ENCODE data around the gene DNM3.
A peak's percentile ranks its signal among the peaks of the same experiment; 100 is the strongest.

The DNM3 gene

GRCh38 chr1:172375211-172375631 is 533.9 kb downstream of the DNM3 start:
- in situ Hi-C loops (cut with MboI; ENCODE audit: low pct_unique_long_range_greater_than_20kb, low sequenced_read_pairs, unreplicated experiment), result loop anchor here (25.0 kb wide), 1 partner anchor 188 kb away; no protein-coding TSS in a partner anchor
- no peak for TF ChIP-seq CTCF (IDR thresholded peaks at IDR 0.05; ENCODE audit: extremely low read depth, insufficient read depth, missing control alignments)
- no peak for DNase-seq (ENCODE audit: low spot score)

DNA sequence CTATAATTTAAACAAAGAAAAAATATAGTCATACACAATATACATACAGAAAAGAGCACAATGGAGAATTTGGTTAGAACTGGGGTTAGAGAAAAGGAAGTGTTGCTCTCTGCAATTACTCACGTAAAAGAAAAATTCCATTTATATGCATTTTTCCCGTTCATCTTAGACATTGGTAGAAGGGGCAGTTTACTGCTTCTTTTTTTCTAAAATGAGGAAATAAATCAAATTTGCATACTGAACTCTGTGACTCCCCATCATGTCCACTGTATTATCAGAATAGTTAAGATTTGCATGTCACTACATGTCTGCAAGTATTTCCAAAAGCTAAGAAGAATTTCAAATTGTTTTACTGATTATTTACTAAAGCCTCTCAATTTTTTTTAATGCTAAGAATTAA is 535.1 kb downstream of the DNM3 start:
- DNase-seq (ENCODE audit: low spot score), result no peak
- in situ Hi-C loops (cut with MboI; ENCODE audit: low pct_unique_long_range_greater_than_20kb, low sequenced_read_pairs, unreplicated experiment), result loop anchor here (25.0 kb wide), 1 partner anchor 189 kb away; no protein-coding TSS in a partner anchor
- TF ChIP-seq CTCF (IDR thresholded peaks at IDR 0.05; ENCODE audit: extremely low read depth, insufficient read depth, missing control alignments), result no peak

- no peak for TF ChIP-seq CTCF (IDR thresholded peaks at IDR 0.05; ENCODE audit: extremely low read depth, insufficient read depth, missing control alignments)
- in situ Hi-C loops (cut with MboI; ENCODE audit: low pct_unique_long_range_greater_than_20kb, low sequenced_read_pairs, unreplicated experiment), result loop anchor here (25.0 kb wide), 1 partner anchor 190 kb away; no protein-coding TSS in a partner anchor
- DNase-seq (ENCODE audit: low spot score), result no peak
Observed at GRCh38 chr1:172377565-172377964, 536.3 kb downstream of the DNM3 start.

GRCh38 chr1:172378109-172378760 is 536.9 kb downstream of the DNM3 start:
- in situ Hi-C loops (cut with MboI; ENCODE audit: low pct_unique_long_range_greater_than_20kb, low sequenced_read_pairs, unreplicated experiment), result loop anchor here (25.0 kb wide), 1 partner anchor 191 kb away; no protein-coding TSS in a partner anchor
- no peak for DNase-seq (ENCODE audit: low spot score)
- no peak for TF ChIP-seq CTCF (IDR thresholded peaks at IDR 0.05; ENCODE audit: extremely low read depth, insufficient read depth, missing control alignments)

DNA sequence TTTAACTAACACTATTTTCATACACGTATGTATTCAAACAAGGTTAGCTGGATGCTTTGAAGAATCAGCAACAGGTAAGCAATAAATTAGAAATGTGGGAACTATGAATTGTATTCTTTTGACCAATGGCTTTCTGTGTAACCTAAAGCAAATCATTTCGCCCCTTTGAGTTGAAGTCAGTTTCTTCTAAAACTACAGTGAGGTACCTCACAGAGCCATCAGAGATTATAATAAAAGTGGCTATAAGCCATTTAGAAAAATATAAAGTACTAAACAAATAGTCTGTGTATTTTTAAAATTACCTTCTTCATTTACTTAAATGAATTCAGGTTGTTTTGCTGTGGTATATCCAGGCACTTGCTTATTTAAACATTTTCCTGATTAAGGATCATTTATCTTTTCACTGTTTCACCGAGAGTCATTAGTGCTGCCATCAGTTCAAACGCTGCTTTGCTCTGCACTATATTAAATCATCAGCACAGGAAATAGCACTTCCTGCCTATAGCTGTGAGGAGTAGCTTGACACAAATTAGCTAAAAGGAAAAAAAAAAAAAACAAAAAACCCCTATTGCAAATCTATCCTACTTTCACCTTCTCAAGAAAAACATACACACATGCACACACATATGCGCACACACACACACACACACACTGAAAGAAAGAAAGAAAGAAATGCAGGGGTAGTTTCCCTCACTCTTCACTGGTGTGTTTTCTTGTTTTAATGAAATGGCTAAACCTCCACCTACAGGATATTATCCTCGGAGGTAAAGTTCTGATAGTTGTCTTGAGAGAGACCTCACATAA is 539.3 kb downstream of the DNM3 start:
- DNase-seq (ENCODE audit: low spot score), result peak; percentile 31
- in situ Hi-C loops (cut with MboI; ENCODE audit: low pct_unique_long_range_greater_than_20kb, low sequenced_read_pairs, unreplicated experiment), result loop anchor here (25.0 kb wide), 1 partner anchor 193 kb away; no protein-coding TSS in a partner anchor

More for the DNA sequence above, 539.3 kb downstream of the DNM3 start:
- peak; percentile 4 for TF ChIP-seq CTCF (IDR thresholded peaks at IDR 0.05; ENCODE audit: extremely low read depth, insufficient read depth, missing control alignments)

Data from GM13977 (cell line).